Adrenal gland (tissue), 5 donors: ENCODE results near the gene EPC1.
A peak's percentile ranks its signal among the peaks of the same experiment; 100 is the strongest.

Experiments used
- CTCF ChIP-seq, 6 experiments: fragments of 450-650 bp in 4 of 6; fragments of 200-600 bp in 2 of 6; sonication (generic) in 1 of 6; IDR thresholded peaks; 1 replicate in 5 of 6; 2 replicates in 1 of 6; pipeline versions ENCODE4 v1.5.1 to v1.8.0; 2016 to 2021; ENCODE audit warnings: antibody characterized with exemption in 6 of 6, mild to moderate bottlenecking in 2 of 6, moderate library complexity in 1 of 6
- POLR2A ChIP-seq, 2 donors: fragments of 450-650 bp; IDR thresholded peaks; one replicate each; pipeline ENCODE4 v1.6.1; 2017; ENCODE audit warnings: antibody characterized with exemption in 2 of 2, mild to moderate bottlenecking in 2 of 2, moderate library complexity in 1 of 2
- donor health status: DM: no; HTN: no; CAD: no.

GRCh38 chr10:32256613-32257437, 90.1 kb downstream of the EPC1 start:
- no peak for TF ChIP-seq POLR2A (IDR thresholded peaks at IDR 0.05)
- peak; percentile 80 to 93 (median 88) for TF ChIP-seq CTCF (IDR thresholded peaks at IDR 0.05)
